Activated T-helper 9 cell treated with anti-CD3 and anti-CD28 coated beads, Interleukin-2, amount 50 U/mL, for 16 hours (primary cell): ENCODE data around the gene COL6A2.
"Not testable (repeated sequence)": the region's sequence is repeated elsewhere in the genome, so short reads cannot be mapped to it uniquely, and the experiment has no call there.

Experiments
- DNase-seq: peaks from one replicate; pipeline ENCODE4 v3.0.0-alpha.2; 2020; ENCODE audit warnings: low read depth

Gene COL6A2

GRCh38 chr21:46097336-46098293 lies at the start of gene COL6A2:
COL6A2 (plus strand) TSS chr21:46098112.
- DNase-seq = peak; percentile 27

GRCh38 chr21:46048926-46049889 lies 48.7 kb upstream of the COL6A2 start:
- DNase-seq = no peak

- DNase-seq = no peak
These were observed 47.8 kb upstream of the COL6A2 start for GRCh38 chr21:46049890-46050667.

GRCh38 chr21:46050668-46051378 lies 47.1 kb upstream of the COL6A2 start:
- no peak for DNase-seq

DNA sequence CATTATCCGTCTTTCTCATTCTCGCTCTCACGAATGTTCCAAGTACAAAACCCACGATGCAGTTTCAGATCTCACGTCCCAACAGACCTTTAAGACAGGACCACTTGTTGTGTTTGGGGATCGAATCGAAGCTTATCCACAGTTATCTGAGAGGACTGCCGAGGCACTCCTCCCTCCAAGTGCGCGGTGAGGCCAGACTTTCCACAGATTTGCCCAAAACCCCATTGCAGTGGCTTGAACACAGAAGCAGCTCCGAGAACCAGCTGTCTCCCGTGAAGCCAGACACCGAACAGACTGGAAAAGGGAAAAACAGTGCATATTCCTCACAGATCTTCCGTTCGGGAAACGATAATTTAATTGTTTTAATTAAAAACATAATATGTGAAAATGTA lies 46.5 kb upstream of the COL6A2 start:
- DNase-seq = no peak

DNA sequence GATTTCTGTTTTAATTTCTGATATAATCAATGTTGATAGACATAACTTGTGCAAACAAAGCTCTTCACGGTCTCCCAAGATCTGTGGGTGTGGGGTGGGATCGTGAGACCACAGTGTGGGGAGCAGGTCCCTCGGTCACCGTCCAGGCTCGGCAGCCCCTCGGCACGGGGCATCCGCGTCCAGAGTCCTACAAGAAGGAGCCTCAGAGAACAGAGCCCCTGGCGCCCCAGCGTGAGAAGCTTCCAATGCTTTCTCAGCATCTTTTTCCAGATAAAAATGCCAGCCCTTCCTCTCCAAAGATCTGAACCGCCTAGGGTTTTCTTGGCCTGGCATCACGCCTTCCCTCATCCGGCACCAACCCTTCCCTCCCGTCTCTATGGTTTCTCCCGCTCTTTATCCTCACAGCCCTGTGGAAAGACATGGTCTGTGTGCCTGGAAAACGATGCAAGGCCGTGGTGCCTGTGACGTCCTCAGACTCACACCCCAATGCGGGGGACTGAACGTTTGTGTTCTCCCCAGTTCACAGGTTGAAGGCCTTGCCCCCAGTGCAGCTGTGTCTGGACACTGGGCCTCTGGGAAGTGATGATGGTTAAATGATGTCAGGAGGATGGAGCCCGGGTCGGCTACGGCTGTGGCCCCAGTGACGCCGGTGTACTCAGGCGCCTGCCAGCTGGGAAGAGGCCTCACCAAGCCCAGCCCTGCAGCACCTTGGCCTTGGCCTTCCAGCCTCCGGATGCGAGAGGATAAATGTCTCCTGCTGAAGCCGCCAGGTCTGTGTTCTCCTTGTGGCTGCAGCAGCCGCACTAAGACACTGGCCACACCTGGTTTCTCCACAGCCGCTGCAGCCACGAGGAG lies 45.9 kb upstream of the COL6A2 start:
- DNase-seq = no peak

DNA sequence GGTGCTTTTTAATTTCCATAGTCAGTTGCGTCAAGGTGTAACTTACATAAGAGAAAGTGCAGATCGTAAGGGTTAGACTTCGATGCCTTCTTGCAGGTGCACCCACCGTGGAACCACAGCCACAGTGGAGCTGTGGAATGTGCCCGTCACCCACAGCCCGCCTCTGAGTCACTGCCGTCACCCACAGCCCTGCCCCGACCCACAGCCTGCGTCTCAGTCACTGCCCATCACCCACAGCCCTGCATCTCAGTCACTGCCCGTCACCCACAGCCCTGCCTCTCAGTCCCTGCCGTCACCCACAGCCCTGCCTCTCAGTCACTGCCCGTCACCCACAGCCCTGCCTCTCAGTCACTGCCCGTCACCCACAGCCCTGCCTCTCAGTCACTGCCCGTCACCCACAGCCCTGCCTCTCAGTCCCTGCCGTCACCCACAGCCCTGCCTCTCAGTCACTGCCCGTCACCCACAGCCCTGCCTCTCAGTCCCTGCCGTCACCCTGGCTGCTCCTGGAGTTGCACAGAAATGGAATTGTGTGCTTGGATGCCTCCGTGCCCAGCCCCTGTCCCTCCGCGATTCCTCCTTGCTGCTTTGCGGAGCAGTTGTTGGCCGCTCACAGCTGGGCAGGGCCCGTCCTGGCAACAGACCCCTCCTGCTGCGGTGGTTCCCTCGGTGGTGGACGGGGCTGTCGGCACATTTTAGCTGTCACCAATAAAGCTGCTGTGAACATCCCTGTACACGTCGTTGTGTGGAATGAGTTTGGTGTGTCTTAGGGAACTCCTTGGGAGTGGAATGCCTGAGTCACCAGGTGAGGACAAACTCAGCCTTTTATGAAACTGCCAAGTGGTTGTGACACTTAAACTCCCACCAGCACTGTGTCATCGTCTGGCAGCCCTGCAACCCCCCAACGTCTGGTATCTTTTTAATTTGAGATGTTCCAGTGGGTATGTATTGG lies 44.9 kb upstream of the COL6A2 start:
- no peak for DNase-seq

DNA sequence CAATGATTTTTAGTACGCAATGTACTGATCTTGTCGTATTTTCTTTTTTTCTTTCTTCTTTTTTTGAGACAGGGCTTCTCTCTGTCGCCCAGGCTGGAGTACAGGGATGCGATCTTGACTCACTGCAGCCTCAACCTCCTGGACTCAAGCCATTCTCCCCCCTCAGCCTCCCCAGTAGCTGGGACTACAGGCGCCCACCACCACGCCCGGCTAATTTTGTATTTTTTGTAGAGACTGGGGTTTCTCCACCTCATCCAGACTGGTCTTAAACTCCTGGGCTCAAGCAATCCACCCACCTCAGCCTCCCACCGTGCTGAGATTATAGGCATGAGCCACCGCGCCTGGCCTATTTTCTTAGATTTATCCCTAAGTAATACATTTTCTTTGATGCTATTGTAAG lies 43.9 kb upstream of the COL6A2 start:
- no peak for DNase-seq

- DNase-seq = no peak
These were observed 43.4 kb upstream of the COL6A2 start for GRCh38 chr21:46054451-46054881.

- DNase-seq = no peak
These were observed 42.0 kb upstream of the COL6A2 start for GRCh38 chr21:46055863-46056281.

GRCh38 chr21:46056450-46056903 lies 41.4 kb upstream of the COL6A2 start:
- no peak for DNase-seq

- DNase-seq = no peak
These were observed 40.7 kb upstream of the COL6A2 start for GRCh38 chr21:46057111-46057709.

GRCh38 chr21:46057710-46058241 lies 40.1 kb upstream of the COL6A2 start:
- DNase-seq = no peak

- no peak for DNase-seq
These were observed 39.3 kb upstream of the COL6A2 start for GRCh38 chr21:46058431-46059145.

GRCh38 chr21:46059195-46059594 lies 38.7 kb upstream of the COL6A2 start:
- no peak for DNase-seq

GRCh38 chr21:46059711-46060455 lies 38.0 kb upstream of the COL6A2 start:
- DNase-seq = not testable (repeated sequence)

DNA sequence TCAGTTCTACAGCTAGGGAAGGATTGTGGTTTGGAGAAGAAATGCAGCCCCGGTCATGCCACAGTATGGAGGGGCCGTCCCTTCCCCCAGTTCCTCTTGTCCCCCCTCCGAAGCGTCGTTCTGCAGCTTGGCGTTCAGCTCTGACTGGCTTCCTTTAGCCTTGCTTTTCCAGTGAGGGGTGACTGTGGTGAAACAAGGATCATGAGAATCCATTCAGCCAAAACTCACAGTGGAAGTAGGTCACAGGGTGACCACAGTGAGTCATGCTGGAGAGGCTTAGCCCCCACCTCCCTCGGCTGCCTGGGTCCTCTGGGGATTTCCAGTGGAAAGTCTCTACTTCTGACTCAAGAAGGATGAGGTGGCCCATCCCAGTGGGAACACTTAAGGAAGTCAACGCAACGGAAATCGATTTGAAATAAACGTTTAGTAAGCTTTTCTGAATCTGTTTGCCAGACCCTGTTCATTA lies 37.3 kb upstream of the COL6A2 start:
- no peak for DNase-seq
